GM12874 (cell line): ENCODE measurements around the gene EIF3I.

ENCODE experiments used
- TF ChIP-seq, protein P1 (sequence below): IDR thresholded peaks from 2 replicates; pipeline ENCODE4 v1.5.1; 2011; ENCODE audit warnings: low read depth, mild to moderate bottlenecking, control low read depth, low read length, moderate library complexity; ENCODE audit not compliant: insufficient read depth

EIF3I gene

DNA sequence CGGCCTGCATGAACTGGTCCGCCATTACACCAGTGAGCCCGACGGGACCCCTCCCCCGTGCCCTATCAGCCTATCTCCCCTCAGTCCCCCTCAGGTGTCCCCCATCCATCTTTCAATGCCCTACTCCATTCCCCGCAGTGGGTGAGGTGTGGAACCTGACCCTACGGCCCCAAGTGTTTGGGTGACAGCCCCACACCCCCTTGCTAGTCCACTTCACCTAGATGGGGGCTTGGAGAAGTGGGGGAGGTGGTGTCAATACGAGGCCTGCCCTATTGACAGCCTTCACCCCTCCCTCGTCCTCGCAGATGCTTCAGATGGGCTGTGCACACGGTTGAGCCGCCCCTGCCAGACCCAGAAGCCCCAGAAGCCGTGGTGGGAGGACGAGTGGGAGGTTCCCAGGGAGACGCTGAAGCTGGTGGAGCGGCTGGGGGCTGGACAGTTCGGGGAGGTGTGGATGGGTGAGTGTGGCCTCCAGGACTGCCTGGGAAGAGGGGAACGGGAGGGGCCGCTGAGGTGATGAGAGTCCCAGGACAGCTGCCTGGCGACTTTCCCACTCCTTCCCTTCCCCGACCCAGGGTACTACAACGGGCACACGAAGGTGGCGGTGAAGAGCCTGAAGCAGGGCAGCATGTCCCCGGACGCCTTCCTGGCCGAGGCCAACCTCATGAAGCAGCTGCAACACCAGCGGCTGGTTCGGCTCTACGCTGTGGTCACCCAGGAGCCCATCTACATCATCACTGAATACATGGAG, 54.0 kb downstream of the EIF3I start:
- TF ChIP-seq, protein P1, sequence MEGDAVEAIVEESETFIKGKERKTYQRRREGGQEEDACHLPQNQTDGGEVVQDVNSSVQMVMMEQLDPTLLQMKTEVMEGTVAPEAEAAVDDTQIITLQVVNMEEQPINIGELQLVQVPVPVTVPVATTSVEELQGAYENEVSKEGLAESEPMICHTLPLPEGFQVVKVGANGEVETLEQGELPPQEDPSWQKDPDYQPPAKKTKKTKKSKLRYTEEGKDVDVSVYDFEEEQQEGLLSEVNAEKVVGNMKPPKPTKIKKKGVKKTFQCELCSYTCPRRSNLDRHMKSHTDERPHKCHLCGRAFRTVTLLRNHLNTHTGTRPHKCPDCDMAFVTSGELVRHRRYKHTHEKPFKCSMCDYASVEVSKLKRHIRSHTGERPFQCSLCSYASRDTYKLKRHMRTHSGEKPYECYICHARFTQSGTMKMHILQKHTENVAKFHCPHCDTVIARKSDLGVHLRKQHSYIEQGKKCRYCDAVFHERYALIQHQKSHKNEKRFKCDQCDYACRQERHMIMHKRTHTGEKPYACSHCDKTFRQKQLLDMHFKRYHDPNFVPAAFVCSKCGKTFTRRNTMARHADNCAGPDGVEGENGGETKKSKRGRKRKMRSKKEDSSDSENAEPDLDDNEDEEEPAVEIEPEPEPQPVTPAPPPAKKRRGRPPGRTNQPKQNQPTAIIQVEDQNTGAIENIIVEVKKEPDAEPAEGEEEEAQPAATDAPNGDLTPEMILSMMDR, result no peak
